GM19468 (cell line): ENCODE measurements around the gene BGLAP.

Experiments used
- ATAC-seq: cut with Tn5 transposase; IDR thresholded peaks from one replicate; pipeline ENCODE4 v1.9.1; 2021; ENCODE audit warnings: mild to moderate bottlenecking, moderate library complexity, moderate number of reproducible peaks; ENCODE audit not compliant: unreplicated experiment; ENCODE audit errors: extremely low read depth

Gene BGLAP

GRCh38 chr1:156249593-156249992, 7.6 kb downstream of the BGLAP start:
- no peak for ATAC-seq

- no peak for ATAC-seq
These were observed 9.5 kb downstream of the BGLAP start for GRCh38 chr1:156251527-156251926.

GRCh38 chr1:156253634-156254033, 11.7 kb downstream of the BGLAP start:
- ATAC-seq = no peak

GRCh38 chr1:156257711-156258110, 15.7 kb downstream of the BGLAP start:
- no peak for ATAC-seq

GRCh38 chr1:156258859-156259258, 16.9 kb downstream of the BGLAP start:
- ATAC-seq = no peak

- ATAC-seq = no peak
These were observed 17.8 kb downstream of the BGLAP start for GRCh38 chr1:156259805-156260204.

- ATAC-seq = no peak
These were observed 18.9 kb downstream of the BGLAP start for GRCh38 chr1:156260896-156261295.

DNA sequence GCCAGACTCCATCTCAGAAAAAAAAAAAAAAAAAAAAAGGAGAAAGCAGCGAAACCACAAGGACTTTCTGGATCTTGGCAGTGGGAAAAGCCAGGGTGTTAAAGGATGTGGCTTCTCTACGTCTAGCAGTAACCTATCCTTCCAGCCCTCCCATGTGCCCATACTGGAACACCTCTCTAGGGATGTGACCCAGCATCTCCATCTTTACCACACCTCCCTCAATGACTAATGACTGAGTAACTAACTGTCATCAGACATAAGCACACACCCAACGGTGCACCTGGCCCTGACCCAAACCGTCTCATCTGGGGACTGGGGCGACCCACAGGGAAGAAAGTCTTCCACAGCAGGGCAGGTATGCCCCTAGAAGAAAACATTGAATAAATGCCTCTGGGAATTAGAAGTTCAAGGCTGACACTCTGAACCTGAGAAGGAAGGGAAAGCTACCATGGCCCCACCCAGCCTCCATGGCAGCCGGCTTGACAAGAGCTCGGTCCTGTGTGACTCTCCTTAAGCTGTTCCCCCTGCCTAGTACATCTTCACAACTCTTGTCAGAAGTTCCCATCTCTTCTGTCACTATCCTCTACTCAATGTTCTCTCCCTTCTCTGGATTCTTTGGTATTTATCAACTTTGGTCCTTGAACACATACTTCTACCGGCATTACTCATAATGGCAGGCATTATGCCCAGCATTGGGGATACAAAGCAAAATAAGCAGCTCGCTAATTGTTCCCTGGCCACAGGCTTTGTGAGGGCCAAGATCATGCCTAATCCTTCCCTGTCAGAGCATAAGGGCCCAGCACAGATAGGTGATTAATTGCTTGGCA, 20.7 kb downstream of the BGLAP start:
- ATAC-seq = no peak

GRCh38 chr1:156263288-156263655, 21.3 kb downstream of the BGLAP start:
- ATAC-seq = no peak

DNA sequence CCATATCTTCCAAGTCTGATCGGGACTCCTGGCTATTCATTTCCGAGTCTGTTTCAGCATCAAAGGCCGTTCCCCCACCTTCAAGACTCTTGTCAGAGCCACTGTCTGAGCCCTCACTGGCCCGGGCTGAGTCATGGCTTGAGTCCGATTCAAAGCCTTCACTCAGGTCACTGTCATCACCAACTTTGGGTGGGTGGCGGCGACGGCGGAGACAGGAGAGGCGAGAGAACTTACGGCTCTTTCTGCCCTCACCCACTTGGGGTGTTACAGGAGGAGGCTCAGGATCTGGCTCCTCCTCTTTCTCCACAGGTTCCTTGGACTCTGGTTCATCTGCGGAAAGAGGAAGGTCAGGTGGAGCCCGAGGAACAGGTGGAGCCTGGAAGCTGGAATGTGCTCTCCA, 24.1 kb downstream of the BGLAP start:
- no peak for ATAC-seq

- ATAC-seq = no peak
These were observed 26.4 kb downstream of the BGLAP start for GRCh38 chr1:156268336-156268735.

DNA sequence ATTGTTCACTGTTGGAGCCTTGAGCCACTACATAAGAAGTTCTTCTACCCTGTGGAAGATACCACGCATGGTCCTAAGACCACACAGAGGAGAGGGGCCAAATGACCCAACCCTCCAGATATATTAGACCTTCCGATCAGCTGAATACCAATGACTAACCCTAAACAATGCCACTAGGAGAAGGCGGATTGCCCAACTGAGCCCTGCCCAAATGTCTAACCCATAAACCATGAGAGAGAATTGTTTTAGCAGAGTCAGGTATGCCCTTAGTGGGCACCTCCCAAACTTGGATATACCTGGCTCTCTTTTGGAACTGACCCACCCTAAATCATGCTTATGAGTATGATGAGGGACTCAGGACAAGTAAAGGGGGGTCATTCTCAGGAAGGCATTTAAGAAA, 28.3 kb downstream of the BGLAP start:
- ATAC-seq = no peak

DNA sequence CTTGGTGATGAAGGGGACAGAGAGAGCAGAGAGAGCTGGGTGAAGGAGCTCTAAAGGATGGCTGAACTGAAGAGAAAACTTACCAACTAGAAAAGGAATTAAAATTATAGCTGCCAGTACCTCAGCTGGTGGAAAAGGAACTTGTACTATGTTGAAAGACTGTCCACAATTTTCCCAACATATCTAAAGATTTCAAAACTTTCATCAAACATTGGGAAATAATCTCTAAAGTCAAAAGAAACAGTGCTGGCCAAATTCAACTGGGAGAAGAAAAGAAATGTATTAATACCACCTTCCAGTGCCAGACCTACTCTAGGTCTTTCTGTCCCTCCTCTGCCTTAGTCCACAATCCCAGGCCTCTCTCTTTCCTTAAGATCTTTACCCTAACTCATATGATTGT, 34.5 kb downstream of the BGLAP start:
- no peak for ATAC-seq

DNA sequence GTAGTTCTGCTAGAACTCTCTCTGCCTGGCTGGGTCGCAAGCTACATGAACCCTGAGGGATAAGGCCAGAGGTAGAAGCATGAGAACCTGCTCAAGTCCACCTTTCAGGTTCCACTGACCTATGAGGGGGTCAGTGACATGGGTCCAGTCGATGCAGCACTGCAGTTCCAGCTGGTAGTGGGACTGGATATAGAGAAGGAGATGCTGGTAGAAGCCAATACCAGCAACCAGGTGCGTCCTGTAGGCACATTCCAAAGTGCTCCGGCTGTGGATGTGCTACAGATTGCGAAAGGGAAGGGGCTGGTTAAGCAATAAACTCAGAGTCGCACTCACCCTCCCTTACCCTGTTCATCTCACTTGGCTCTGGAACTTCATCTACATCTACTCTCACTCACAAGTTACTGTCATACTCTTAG, 35.0 kb downstream of the BGLAP start:
- no peak for ATAC-seq

GRCh38 chr1:156279837-156280236, 37.9 kb downstream of the BGLAP start:
- no peak for ATAC-seq

DNA sequence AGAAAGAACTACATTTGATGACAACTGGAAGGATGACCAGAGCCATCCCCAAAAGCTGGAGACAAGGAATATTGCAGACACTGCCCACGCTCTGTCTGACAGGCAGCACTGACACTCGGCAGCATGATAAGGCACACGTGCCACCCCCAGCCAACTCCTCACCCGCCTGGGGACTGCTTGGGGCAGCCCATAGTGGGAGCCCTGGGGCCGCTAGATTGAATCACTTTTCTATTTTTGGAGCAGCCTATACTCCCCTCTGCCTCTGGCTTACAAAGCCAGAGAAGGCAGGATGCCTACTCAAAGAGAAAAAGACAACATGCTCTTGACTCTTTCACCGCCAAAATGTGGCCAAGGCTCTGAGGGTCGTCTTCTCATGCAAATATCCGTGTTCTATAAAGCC, 39.3 kb downstream of the BGLAP start:
- no peak for ATAC-seq

GRCh38 chr1:156281693-156282478, 39.9 kb downstream of the BGLAP start:
- ATAC-seq = no peak

DNA sequence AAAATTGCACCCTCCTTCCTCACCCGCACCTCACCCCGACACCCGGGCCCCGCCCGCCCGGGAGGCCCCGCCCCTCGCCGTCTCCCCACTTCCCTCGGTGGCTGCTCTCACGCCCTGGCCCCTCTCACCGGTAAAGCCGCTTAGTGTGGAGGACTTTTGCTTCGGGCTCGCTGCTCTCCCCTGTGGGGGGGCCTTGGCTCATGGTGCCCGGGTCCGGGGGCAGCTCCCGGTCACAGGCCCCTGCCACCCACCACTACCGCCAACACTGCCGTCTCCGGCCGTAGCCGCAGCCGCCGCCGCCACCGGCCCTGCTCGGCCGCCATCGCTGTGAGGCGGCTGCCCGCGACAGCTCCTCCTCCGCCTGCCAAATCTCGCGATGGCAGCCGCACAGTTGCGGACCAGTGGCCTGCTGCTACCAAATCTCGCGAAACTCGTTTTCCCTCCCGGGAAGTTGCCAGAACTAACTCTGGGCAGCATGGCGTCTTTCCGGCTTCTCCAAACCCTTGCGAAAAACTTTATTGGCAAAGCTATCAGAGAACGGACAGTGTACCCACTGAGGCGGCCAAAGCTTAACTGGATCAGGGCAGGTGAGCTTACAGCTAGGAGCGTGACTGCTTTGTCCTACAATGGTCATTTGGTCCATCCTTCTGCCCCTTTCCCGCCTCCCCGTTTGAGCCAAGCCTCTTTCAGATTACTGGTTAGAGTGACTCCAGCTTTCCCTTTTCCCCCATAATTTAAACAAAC, 40.7 kb downstream of the BGLAP start, which contains the start of gene SMG5:
Gene SMG5, minus strand, starts transcription at position 347 of the 744 bp plus-strand sequence. Its CDS starts 145 bp downstream, at position 202.
- peak; percentile 66 for ATAC-seq

- no peak for ATAC-seq
These were observed 41.5 kb downstream of the BGLAP start for GRCh38 chr1:156283521-156283920.

- ATAC-seq = no peak
These were observed 42.1 kb downstream of the BGLAP start, which contains the start of gene TMEM79 for GRCh38 chr1:156284112-156284511. TSS of gene TMEM79 (plus strand) at chr1:156284325. CDS start at chr1:156285227, 902 bp downstream.

DNA sequence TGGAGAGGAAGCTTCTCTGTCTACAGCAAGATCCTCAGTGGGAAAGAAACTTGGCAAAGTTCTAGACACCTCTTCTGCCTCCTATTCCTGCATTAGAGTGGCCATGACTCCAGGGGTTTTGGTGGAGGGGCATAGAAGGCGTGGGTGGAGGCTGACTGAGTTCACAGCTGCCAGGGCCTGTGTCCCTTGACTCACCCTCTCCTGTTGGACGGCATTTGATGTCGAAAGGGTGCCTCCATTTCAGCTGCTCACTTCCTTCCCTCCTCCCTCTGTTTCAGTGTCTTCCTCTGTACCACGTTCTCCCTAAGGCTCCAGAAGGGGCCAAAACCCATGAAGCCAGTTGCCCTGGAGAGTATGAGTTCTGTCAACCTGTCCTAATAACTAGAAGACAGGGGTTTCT, 42.8 kb downstream of the BGLAP start:
- ATAC-seq = no peak
